GM19395 (cell line): ENCODE measurements around the gene CPNE2.
"Not testable (repeated sequence)": the region's sequence is repeated elsewhere in the genome, so short reads cannot be mapped to it uniquely, and the experiment has no call there.

ENCODE experiments used
- ATAC-seq: cut with Tn5 transposase; IDR thresholded peaks from one replicate; pipeline ENCODE4 v1.9.1; 2021; ENCODE audit warnings: mild to moderate bottlenecking, moderate library complexity; ENCODE audit not compliant: unreplicated experiment

Gene CPNE2

DNA sequence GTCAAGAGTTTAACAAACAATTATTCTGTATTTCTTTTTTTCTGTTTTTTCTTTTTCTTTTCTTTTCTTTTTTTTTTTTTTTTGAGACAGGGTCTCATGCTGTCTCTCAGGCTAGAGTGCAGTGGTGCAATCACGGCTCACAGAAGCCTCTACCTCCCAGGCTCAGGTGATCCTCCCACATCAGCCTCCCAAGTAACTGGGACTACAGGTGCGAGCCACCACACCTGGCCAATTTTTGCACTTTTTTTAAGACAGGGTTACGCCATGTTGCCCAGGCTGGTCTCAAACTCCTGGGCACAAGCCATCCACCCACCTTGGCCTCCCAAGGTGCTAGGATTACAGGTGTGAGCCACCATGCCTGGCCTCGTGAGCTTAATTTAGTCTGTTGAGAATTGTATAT, 97.1 kb downstream of the CPNE2 start:
- ATAC-seq, result not testable (repeated sequence)

DNA sequence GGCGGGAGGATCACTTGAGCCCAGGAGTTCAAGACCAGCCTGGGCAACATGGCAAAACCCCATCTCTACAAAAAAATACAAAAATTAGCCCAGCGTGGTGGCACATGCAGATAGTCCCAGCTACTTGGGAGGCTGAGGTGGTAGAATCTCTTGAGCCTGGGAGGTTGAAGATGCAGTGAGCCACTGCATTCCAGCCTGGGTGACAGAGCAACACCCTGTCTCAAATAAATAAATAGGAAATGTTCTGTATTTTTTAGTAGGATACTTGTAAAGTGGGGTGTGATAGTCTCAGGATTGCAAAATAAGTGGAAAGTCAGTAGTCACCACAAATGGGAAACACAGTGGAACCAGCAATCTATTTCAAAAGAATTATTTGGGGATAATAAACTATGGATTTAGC, 97.8 kb downstream of the CPNE2 start:
- ATAC-seq, result no peak

DNA sequence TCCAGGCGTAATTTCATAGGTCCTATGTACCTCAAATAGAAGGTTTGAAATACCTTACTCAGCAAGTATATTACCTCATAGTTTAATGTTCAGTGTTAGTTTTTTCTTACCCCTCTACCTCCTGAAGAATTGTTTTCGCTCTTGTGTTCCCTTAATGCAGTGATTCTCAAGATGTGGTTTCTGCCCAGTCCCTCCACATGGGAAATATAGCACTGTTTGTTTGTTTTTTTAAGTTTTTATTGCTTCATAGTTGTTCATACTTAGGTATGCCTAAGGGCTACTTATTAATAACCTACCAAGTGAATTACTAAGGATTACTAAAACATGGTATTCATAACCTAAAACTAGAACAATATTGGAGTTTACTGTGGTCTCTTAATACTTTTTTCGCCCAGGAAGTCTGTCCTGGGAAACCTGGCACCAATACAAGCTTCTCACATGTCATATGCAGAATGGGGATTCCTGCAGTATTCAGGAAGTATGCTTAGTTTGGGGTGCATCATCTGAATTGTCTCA, 98.7 kb downstream of the CPNE2 start:
- ATAC-seq, result no peak

DNA sequence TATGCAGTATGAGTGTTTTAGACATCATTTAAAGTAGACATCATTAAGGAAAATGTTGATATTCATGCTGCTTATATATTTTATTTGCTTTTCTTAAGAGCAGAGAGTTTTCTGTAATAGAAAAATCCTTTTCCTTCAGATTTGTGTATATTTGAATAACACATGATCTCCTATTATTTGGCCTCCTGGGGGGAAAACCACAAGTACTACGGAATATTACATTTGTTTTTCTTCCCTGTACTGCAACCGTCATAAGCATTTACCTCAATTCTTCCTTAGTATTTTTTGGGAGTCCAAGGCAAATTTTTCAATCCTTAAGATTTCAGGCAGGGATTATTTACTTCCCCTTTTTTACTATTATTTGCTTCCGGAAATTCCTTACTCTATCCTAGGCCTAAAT, 99.8 kb downstream of the CPNE2 start:
- no peak for ATAC-seq

DNA sequence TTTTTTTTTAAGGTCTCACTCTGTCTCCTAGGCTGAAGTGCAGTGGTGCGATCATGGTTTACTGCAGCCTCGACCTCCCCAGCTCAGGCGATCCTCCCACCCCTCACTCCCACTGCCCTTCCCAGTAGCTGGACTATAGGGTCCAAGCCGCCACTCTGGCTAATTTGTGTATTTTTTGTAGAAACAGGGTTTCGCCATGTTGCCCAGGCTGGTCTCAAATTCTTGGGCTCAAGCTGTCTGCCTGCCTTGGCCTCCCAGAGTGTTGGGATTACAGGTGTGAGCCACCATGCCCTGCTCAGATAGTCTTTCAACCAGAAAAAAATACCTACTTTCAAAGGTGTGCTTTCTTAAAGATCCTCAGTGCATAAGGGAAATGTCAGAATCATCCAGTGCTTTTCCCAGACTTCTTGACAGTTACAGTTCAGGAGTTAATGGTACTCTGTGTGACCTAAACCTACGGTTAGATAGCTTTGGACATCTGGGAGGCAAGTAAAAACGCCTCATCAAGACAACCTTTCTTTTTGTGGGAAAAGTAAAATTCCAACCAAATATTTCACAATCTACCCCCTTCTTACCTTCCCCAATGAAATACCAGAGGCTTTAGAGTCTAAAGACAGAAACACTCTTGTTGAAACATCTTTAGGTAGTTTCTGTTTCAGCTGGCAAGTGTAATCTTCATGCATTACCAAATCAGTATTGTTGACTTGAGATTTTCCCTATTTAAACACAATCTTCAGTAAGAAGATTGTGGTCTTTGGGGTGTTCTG, 100.5 kb downstream of the CPNE2 start:
- no peak for ATAC-seq

DNA sequence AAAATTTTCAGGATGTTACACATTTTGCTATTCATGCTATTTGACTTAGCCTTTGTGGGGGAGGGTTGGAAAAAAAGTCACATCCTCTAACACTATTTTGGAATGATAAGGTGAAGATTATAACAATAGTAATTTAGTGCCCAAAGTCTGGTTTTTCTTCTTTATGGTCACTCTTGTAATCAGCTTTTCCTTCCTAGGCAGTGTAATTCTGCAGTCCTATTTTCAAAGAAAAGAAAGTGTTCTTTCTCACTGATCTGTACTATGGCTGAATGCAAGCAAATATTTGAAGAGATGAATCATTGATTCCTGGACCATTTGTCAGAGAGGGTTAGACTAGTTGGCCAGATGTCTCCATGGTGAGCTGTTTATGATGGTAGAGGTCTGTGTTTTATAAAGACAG, 102.1 kb downstream of the CPNE2 start:
- ATAC-seq, result no peak

DNA sequence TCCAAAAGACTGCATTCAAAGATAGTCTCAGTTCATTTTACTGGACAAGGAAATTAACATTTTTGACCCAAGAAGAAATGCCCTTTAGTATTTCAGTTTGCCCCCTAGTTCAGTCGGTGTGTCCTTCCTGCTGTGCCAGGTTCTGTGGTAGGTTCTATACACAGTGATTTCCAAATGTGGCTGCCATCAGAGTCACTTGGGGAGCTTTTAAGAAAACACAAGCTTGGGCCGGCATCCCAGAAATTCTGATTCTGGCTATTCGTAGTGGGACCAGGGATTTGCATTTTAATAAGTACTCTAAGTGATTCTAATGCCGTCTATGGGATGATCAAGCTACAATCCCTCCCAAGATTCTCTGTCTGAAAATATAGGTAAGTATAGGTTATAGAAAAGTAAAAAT, 103.9 kb downstream of the CPNE2 start:
- ATAC-seq, result no peak

DNA sequence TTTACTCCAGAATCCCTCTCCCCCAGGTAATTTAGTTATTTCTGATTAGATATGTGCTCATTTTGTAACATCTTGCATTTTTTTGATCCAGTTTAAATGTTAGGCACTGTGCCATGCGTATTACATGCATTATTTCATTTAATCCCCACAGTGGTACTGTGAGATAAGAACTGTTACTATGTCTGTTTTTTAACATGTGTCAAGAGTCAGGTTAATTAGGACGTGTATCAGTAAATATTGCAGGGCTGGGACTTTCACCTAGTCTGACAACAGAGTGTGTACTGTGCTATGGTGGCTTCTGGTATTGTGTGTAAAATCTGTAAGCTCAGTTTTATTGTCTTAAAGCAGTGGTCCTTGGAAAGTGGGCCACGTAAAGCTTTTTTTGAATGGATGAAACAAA, 104.4 kb downstream of the CPNE2 start:
- no peak for ATAC-seq
